C4-2B (cell line): ENCODE results near the gene TGIF2.

Experiments used
- CTCF ChIP-seq: fragments of 450-650 bp; conservative IDR thresholded peaks from 2 replicates; pipeline ENCODE4 v1.5.1; 2017; ENCODE audit warnings: mild to moderate bottlenecking
- ZFX ChIP-seq: fragments of 450-650 bp; IDR thresholded peaks from 2 replicates; pipeline ENCODE4 v1.6.1; 2017

DNA sequence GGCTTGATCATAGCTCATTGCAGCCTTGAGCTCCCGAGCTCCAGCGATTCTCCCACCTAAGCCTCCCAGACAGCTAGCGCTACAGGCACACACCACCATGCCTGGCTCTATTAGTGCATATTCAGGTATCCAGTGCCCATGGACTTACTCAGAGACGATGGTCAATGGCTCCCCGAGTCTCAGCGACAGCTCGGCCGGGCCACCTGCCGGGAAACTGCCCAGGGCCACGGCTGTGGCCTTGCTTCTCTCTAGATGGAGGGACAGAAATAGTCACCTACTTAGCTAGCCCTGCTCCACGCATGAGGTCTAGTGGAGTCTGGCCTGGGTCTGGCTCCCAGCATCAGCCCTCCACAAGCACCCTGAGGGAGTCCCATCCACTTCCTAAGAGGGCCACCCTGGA is 60.9 kb downstream of the TGIF2 start:
- TF ChIP-seq CTCF (no peak), ZFX (no peak)
